Measurements from ENCODE around the gene EDN2.

- TF ChIP-seq ZNF350 (tag by site-specific recombination; IDR thresholded peaks at IDR 0.05), result no peak
- no peak for TF ChIP-seq ZNF239 (tag by site-specific recombination; IDR thresholded peaks at IDR 0.05)
- TF ChIP-seq ZNF561 (tag by site-specific recombination; IDR thresholded peaks at IDR 0.05; ENCODE audit: borderline replicate concordance), result no peak
- TF ChIP-seq, protein P1, sequence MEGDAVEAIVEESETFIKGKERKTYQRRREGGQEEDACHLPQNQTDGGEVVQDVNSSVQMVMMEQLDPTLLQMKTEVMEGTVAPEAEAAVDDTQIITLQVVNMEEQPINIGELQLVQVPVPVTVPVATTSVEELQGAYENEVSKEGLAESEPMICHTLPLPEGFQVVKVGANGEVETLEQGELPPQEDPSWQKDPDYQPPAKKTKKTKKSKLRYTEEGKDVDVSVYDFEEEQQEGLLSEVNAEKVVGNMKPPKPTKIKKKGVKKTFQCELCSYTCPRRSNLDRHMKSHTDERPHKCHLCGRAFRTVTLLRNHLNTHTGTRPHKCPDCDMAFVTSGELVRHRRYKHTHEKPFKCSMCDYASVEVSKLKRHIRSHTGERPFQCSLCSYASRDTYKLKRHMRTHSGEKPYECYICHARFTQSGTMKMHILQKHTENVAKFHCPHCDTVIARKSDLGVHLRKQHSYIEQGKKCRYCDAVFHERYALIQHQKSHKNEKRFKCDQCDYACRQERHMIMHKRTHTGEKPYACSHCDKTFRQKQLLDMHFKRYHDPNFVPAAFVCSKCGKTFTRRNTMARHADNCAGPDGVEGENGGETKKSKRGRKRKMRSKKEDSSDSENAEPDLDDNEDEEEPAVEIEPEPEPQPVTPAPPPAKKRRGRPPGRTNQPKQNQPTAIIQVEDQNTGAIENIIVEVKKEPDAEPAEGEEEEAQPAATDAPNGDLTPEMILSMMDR (tag by site-specific recombination; IDR thresholded peaks at IDR 0.05), result no peak
- TF ChIP-seq, protein P2, sequence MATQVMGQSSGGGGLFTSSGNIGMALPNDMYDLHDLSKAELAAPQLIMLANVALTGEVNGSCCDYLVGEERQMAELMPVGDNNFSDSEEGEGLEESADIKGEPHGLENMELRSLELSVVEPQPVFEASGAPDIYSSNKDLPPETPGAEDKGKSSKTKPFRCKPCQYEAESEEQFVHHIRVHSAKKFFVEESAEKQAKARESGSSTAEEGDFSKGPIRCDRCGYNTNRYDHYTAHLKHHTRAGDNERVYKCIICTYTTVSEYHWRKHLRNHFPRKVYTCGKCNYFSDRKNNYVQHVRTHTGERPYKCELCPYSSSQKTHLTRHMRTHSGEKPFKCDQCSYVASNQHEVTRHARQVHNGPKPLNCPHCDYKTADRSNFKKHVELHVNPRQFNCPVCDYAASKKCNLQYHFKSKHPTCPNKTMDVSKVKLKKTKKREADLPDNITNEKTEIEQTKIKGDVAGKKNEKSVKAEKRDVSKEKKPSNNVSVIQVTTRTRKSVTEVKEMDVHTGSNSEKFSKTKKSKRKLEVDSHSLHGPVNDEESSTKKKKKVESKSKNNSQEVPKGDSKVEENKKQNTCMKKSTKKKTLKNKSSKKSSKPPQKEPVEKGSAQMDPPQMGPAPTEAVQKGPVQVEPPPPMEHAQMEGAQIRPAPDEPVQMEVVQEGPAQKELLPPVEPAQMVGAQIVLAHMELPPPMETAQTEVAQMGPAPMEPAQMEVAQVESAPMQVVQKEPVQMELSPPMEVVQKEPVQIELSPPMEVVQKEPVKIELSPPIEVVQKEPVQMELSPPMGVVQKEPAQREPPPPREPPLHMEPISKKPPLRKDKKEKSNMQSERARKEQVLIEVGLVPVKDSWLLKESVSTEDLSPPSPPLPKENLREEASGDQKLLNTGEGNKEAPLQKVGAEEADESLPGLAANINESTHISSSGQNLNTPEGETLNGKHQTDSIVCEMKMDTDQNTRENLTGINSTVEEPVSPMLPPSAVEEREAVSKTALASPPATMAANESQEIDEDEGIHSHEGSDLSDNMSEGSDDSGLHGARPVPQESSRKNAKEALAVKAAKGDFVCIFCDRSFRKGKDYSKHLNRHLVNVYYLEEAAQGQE (tag by site-specific recombination; IDR thresholded peaks at IDR 0.05), result no peak
- TF ChIP-seq, protein P3, sequence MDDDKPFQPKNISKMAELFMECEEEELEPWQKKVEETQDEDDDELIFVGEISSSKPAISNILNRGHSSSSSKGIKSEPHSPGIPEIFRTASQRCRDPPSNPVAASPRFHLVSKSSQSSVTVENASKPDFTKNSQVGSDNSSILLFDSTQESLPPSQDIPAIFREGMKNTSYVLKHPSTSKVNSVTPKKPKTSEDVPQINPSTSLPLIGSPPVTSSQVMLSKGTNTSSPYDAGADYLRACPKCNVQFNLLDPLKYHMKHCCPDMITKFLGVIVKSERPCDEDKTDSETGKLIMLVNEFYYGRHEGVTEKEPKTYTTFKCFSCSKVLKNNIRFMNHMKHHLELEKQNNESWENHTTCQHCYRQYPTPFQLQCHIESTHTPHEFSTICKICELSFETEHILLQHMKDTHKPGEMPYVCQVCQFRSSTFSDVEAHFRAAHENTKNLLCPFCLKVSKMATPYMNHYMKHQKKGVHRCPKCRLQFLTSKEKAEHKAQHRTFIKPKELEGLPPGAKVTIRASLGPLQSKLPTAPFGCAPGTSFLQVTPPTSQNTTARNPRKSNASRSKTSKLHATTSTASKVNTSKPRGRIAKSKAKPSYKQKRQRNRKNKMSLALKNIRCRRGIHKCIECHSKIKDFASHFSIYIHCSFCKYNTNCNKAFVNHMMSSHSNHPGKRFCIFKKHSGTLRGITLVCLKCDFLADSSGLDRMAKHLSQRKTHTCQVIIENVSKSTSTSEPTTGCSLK (tag by site-specific recombination; IDR thresholded peaks at IDR 0.05), result no peak
- TF ChIP-seq, protein P4, sequence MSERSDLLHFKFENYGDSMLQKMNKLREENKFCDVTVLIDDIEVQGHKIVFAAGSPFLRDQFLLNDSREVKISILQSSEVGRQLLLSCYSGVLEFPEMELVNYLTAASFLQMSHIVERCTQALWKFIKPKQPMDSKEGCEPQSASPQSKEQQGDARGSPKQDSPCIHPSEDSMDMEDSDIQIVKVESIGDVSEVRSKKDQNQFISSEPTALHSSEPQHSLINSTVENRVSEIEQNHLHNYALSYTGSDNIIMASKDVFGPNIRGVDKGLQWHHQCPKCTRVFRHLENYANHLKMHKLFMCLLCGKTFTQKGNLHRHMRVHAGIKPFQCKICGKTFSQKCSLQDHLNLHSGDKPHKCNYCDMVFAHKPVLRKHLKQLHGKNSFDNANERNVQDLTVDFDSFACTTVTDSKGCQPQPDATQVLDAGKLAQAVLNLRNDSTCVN (tag by site-specific recombination; optimal IDR thresholded peaks at IDR 0.05), result no peak
- TF ChIP-seq SP2 (tag by site-specific recombination; IDR thresholded peaks at IDR 0.05), result no peak
- no peak for TF ChIP-seq ZNF140 (tag by site-specific recombination; IDR thresholded peaks at IDR 0.05)
- no peak for TF ChIP-seq ATF2 (tag by site-specific recombination; IDR thresholded peaks at IDR 0.05; ENCODE audit: low read depth)
- TF ChIP-seq, protein P5, sequence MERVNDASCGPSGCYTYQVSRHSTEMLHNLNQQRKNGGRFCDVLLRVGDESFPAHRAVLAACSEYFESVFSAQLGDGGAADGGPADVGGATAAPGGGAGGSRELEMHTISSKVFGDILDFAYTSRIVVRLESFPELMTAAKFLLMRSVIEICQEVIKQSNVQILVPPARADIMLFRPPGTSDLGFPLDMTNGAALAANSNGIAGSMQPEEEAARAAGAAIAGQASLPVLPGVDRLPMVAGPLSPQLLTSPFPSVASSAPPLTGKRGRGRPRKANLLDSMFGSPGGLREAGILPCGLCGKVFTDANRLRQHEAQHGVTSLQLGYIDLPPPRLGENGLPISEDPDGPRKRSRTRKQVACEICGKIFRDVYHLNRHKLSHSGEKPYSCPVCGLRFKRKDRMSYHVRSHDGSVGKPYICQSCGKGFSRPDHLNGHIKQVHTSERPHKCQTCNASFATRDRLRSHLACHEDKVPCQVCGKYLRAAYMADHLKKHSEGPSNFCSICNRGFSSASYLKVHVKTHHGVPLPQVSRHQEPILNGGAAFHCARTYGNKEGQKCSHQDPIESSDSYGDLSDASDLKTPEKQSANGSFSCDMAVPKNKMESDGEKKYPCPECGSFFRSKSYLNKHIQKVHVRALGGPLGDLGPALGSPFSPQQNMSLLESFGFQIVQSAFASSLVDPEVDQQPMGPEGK (tag by site-specific recombination; IDR thresholded peaks at IDR 0.05), result no peak
- no peak for TF ChIP-seq ZNF274 (IDR thresholded peaks at IDR 0.05; ENCODE audit: low read length)
- no peak for TF ChIP-seq ZNF274 (tag by site-specific recombination; IDR thresholded peaks at IDR 0.05; ENCODE audit: borderline replicate concordance)
Measured at GRCh38 chr1:41467673-41468072, 16.8 kb downstream of the EDN2 start.

All from HEK293 (cell line).